Superior temporal gyrus (tissue), 1 donor: ENCODE measurements around the gene BCHE.

Experiments
- DNase-seq: peaks from one replicate; pipeline ENCODE4 v3.0.0-alpha.2; 2016; ENCODE audit errors: extremely low spot score

The BCHE gene

DNA sequence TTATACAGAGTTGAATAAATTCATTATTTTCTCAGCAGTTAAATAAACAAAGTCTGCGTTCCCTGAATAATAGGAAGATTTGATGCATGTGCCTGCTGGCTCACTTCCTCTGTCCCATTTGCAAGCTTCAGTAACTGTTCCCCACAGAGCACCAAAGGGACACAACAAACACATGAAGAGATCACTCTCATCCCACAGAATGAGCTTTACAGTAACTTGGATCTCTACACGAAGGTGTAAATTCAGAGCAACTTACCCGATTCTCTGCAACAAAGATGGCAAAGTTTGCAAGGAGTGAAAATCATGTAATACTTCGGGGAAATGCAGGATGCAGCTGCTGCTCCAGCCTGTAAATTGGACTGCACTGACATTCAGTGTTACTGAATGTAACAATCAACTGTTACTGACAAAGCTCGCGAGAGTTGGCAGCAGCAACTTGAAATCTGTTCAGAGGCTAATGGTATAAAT is at the start of gene BCHE:
TSS of gene BCHE (minus strand) at position 366 of the 468 bp plus-strand sequence. CDS start 6,390 bp downstream, outside the sequence.
- DNase-seq = peak; percentile 72

DNA sequence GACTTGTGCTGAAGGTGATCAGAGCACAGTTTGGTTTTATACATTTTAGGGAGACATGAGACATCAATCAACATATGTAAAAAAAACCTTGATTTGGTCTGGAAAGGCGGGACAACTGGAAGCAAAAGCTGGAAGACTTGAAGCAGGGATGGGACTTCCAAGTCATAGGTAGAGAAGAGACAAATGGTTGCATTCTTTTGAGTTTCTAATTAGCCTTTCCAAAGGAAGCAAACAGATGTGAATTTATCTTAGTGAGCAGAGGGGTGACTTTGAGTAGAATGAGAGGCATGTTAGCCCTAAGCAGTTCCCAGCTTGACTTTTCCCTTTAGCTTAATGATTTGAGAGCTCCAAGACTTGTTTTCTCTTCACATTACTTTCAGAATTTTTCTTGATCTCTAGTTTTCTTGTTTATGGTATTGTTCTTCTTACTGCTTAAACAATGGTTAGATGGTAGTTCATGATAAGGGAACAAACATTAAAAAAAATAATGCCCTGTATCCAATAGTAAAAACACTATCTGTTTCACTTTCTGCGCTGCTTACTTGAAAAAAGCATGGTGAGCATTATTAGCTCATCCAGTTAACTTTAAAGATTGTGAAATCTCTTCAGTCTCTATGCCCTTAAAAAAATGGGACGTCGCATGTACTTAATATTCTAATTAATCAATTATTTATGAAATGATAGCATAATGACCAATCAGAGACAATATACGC is 48.5 kb upstream of the BCHE start:
- no peak for DNase-seq

DNA sequence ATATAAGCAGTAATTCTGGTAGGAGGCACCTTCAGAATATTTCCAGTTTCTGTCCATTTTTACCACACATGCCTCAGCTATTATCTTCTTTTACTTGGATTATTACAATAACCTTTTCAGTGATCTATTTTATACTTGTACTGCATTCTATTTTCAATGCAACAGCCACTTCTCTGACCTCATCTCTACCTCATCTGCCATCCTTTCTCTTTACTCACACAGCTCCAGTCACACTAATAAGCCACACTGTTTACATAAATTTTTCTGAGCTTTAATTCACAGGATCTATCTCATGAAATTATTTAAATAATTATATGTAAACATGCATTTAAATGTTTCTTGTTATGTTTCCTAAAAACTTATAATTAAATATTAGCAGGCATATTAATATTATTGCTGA is 47.3 kb upstream of the BCHE start:
- no peak for DNase-seq

DNA sequence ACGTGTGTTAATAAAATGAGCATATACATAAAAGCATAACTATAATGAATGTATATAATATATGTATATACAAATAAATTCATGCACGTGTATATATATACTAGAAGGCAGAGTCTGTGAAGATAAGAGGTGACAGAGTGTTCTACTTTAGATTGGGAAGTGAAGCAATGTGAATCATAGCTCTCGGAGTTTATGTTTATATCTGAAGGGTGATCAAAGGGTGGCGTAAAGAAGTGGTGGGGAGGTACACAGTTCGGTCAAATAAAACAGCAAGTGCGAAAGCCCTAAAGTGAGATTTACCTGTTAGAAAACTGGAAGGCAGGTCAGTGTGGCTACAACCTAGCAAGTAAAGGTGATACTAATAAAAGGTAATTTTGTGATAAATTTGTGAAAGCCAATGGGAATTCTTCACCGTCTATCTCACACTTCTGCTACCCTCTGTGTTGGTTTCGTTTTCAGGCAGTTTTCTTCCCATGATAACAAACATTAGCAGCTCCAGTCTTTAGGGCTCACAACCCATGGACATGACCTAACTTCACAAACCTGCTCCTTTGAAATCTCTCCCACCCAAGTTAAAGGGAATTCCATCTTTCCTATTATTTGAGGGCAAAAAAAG is 46.7 kb upstream of the BCHE start:
- DNase-seq = no peak

DNA sequence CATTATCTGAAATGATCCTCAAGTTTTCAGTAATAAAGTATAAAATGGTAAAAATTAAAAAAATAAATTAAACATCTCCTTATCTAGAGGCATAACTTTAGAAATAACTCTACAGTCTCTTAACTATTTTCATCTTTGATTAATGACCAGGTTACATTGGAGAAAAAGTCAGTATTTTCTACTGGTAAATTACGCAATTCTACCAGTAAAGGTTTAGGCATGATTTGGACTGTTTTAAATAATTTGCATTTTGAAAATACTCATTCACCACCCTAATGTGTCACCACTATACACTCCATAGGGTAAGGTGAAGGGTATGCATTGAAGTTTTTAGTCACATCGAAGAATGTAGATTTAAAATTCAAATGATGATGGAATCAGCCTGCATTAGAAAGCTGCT is 45.9 kb upstream of the BCHE start:
- no peak for DNase-seq

DNA sequence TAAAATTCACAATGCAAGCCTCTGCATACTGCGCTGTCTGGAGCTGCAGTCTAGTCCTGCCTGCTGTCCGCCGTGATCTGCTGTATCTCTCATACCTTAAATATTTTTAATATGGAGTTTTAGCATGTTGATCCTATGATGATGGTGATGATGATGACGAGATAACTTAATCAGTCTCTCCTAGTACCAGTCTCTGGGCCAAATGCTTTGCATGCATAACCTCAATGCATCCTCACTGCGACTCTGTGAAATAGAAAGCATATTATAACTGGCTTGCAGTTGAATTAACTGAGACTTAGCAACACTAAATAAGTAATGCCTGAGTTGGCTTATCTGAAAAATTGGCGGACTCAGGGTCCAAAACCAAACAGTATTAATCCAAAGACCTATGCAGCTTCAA is 38.4 kb upstream of the BCHE start:
- no peak for DNase-seq

DNA sequence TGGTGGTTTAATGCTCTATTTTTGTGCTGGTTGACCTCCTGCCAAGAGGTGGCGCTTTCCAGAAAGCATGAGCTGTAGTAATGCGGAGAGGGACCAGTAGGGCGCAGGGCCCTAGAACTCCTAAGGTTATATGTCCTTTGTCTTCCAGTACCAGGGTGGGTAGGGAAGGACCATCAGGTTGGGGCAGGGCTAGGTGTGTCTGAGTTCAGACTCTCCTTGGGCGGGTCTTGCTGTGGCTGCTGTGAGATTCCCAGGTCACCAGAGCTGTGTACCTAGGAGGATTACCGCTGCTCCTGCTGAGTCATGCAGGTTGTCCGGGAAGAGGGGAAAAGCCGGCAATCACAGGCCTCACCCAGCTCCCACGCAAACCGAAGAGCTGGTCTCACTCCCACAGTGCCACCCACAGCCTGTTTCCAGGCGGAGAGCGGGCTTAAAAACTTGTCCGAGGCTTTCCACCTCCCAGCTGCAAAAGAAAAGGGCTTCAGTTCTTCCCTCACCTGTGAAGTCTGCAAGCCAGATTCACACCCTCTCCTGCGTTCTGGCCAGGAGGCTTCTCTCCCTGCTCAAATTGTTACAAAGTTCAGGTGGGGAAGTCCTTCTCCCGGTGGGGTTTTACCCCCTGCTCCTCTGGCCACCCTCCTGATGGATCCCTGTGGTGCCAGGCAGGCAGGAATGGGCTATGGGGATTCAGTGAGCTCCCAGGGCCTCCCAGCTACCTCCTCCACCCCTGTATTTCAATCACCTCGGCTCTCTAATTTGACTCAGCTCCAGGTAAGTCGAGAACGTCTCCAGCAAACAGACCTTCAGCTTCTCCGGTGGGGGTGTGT is 37.7 kb upstream of the BCHE start:
- no peak for DNase-seq

DNA sequence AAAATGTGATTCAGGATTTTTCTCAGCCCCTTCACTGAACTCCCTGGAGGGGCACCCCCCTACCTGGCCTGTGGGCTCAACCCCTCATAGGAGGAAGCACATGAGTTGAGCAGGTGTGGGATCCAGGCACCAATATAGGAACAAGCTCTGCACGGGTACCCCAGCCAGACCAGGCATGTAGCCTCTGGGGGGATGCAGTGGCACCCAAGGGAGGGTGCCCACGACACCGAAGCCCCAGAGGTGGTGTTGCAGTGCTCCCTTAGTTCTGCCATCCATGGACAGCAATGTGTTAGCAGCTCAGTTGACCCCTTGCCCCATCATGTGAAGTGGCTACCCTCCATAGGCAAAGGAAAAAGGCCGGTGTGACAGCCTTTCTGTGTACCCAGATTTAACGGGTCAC is 30.9 kb upstream of the BCHE start:
- DNase-seq = no peak

DNA sequence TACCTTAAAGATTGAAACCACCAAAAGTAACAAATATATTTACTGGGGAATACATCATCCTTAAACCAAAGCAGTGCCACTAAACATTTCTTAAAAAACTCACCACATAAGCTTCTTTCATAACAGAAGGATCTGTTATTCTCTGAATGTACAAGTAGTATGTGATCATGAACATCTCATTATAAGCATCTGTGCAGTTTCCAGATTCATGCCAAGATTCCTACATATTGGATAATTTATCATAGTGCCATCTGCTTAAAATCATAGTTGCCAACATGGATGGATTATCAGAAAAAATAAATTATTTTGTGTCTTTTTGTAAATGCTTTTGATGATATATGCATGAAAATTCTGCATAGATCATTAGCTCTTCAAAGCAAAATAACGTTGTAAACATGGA is 21.8 kb upstream of the BCHE start:
- peak; percentile 63 for DNase-seq

DNA sequence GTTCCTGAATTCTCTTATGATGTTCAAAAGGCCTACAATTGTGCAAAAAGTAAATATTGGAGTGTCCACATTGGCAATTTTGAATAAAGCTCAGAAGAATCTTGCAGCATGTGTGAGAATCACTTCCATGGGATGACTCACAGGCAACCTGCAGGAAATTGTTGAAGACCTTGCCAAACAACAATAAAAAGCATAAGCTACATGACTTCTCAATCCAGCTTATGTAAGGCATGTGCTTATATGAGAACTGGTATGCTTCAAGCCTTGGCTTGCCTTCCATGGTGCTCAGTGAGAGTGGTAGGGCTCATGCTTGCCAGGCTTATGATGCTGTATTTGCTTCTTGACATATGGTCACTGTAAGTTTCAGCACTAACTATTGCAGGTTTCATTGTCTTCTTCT is 18.4 kb upstream of the BCHE start:
- no peak for DNase-seq

DNA sequence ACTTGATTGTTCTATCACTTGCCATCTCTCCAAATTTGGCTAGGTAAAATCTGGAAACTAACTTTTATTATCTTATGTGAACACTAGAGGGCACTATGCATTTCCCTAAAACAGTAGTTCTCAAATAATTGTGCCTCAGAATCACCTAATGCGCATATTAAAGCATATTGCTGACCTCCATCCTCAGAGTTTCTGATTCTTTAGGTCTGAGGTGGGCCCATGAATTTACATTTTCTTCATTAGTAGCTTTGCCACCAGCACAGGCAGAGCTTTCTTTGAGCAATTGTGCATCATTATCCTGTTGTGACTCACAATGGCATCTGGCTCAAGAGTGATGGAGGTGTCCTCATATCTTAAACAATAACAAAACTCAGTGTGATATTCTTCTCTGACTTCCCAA is 17.5 kb upstream of the BCHE start:
- DNase-seq = peak; percentile 52

DNA sequence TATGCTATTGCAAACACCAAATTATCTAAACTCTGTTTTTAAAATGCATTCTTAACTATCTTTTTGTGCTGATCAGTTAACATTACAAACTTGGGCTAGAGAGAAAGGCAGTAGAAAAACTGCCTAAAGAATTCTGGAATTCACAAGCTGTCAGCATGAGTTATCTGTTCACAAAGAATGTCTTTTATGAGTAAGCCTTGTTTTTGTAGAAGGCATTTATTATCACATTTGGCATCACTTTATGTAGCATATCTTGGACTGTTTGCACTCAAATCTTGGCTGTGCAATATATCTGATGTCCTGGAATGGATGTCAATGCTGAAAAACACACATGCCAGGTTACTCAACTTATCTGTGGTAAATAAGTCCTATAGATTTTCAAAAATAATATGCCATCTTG is 15.5 kb upstream of the BCHE start:
- DNase-seq = no peak

DNA sequence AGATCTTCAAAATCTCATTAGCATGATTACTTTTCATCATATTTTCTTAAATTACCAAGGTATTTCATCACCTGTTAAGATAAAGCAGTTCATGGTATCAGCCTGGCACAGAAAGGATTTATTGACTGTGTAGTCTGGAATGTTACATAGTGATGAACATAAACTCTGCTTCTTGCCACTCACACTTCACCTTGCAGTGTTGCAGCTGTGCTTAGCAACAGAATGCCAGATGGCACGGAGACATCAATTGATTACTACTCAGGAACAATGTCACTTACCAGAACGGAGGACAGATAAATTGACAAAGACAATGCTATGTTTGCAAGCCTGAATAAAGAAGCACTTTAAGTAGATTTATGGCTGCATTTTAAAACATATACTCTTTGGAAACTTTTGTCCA is 15.0 kb upstream of the BCHE start:
- DNase-seq = no peak

DNA sequence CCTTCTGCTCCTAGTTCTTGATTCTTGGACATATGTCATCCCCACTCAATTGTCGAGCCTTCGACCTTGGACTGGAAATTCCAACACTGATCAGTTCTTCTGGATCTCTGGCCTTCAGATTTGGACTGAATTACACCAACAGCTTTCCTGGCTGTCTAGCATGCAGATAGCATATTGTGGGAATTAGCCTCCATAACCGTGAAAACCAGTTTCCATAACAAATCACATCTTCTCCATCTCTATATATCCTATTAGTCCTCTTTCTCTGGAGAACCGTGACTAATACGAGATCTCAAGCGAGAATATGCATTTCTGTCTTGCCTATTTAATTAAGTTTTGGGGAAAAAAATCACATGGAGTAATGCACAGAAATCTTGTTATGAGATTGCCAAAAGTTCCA is 8.8 kb upstream of the BCHE start:
- DNase-seq = no peak

DNA sequence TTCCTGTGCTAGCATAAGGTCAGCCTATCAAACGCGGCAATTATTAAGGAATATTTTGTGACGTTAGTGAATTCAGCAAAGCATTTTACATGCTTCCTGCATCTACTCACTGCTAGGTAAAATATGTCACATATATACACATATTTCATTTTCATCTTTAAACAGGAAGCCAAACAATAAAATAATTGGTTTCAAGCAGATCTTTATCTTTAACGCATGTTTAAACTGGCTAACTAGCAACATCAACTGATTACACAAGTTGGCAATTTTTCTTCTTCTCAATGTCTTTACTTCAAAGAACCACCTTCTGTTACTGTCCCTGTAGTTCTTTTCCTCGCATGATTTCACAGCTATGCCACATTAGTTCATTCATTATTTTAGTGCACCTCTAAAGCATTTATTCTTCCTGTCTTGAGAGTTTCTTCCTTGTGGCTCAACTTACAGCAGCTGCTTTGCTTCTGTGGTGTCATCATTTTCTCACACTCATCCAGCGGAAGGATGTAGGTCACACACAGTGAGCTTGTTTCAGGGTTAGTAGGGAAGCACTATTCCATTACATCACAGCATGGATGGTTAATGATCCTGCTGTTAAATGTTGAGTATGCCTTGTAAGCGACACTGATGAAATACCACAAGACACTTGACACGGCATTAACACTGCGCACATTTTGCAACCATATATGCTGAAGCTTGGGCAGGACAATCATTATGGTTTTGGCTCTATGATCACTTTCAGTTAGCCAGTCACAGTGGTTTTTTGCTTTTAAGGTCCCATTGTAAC is 2.3 kb upstream of the BCHE start:
- no peak for DNase-seq

DNA sequence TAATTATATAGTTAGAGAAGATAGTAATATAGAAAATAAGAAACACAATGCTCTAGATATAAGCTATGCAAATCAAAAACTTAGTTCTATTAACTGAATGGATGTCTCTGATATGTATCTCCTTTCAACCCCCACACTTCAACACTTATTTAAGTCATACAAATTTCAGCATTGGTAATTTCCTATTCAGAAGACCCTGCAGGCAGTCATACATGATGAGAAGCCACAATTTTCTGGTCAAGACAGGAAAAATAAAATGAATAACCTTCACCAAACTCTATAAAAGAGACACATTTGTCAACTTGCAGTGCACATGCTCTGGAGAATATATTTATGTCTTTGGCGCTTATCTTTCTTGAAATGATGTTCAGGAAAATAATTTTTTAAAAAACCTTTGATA is 578 bp upstream of the BCHE start:
- no peak for DNase-seq

DNA sequence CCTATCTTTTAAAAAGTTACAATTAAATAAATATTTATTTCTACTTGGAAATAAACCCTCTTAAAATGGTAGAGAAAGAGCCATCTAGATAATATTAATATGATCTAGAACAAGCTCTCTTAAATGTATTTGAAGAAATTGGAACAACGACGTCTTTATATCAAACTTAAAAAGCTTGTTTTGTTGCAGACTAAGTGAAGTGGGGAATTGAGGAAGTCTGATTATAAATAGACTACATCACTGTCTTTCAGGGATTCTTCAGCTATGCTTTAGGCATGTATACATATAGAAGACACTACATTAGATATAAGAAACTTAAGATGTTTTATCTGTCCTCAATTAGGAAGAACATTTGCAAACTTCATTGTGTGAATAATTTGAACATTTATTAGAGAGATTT is 1.8 kb downstream of the BCHE start:
- no peak for DNase-seq

DNA sequence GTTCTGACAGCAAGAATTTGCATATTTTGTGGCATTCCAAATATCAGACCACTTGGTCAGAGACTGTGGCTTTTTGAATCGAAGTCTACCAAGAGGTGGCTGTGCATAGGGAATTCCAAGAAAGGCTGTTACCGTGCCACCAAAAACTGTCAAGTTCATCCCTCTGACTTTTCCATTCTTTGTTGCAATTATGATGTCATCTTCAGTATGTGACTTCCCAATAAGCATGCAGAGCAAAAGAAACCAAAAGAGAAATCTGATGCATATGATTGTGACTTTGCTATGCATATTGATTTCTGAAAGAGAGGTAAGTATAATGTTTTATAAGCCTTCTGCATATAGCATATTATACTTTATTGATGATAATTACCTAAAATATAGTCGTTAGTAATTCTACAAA is 6.5 kb downstream of the BCHE start:
- DNase-seq = no peak

DNA sequence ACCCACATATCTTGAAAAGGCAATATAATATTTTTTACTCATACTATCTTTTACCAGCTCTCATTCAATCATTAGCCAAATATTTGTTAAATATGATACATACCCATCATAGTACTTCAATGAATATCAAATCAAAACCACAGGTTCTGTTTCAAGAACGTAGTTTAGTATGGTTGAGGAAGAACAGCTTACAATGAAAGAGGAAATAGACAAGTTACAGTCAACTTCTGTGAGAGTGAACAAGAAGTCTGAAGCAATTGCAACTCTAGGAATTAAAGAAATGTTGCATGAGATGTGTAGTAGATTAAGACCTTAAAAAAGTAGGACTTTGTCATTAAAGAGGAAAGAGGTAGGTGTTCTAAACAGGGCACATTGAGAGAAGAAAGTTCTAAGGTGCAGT is 9.3 kb downstream of the BCHE start:
- no peak for DNase-seq

DNA sequence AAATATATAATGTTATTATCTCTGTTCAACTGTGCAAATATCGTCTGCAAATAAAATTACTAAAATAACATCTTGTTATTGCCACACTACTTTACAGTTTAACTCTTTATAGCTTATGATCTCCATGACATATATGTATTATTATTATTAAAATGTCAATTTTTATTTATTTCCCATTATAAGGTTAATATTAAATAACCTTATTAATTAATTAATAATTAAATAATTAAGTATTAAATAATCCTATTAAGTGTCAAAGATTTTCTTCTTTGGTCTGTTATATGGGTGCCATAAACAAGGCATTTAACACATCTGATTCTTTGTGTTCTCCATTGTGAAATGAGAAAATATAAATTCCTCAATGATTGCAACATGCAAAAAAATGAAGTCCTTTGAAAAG is 10.0 kb downstream of the BCHE start:
- no peak for DNase-seq

DNA sequence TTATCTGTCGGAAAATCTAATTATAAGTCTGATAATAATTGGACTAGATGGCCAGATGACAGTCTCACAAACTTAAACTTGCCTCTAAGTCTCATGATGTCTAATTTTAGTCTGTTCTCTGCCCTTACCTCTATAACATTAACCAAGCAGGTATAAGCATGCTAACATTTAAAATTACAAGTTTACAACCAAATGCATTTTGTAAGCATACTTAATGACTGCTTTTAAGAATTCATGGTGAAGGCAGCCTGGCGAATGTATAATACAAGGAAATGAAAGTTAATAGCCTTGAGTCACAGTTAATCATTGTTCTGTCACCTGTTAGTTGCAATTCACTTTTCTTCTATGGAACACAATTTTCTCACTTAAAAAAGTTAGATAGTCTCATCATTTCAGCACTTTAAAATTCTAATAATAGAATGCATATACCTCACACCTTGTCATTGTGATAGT is 16.5 kb downstream of the BCHE start:
- no peak for DNase-seq

DNA sequence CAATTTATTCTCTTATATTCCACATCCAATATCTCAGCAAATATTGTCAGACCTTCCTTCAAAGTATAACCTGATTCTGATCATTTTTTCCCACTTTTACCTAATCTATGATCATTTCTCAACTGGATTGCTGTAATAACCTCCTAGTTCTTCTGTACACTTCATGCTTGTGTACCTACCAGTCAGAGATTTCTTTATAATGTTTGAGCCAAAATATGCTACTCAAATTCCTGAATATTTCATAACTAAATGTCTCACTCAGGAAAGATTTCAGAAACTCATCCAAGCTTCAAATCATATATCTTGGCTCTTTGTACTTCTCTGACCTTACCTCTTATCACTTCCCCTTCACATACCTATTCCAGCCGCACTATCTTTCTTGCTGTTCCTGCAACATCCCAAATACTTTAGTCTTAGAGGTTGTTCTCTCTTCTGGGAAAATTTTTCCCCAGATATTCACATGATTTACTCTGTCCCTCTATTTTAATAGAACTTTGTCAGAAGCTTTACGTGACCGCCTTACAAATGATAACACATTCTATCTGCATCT is 20.0 kb downstream of the BCHE start:
- DNase-seq = no peak
